Thoracic aorta endothelial cell (primary cell): ENCODE results near the gene SMC2. TPM values are rescaled to one million over a fixed set of nuclear protein-coding genes. Genes with fewer than 3 reads are reported as not detected.

ENCODE experiments used
- total RNA-seq: library from RNA; depleted of rRNA; stranded (reverse); fragments of >200 nt; gene quantifications from 2 replicates; pipeline ENCODE4 v1.2.3, GENCODE V29; 2012

Gene SMC2
- total RNA-seq, result 36.8 and 51.6 TPM in 2 replicates

GRCh38 chr9:104093647-104094533 lies at the start of gene SMC2:
Gene SMC2, plus strand, starts transcription at chr9:104094309. Its CDS starts 1,076 bp downstream, at chr9:104095385.

